ENCODE results near the gene SLC4A4.

The SLC4A4 gene

DNA sequence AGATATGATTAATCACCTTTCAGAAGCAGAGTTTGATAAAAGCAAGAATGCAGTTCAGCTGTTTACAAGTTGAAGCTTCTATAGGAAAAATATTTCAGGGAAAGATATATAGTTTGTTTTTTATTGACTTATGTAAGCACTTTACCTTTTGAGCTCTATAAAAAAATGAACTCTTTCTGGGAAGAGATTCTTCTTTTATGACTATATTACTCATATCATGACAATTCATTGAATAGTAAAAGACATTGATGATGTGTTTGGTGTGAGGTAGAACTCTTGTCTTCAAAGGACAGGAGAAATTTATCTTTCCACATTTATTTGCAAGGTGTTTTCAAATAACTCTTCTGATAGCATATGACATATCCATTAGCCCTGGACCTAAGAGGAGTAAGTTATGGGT lies 156.6 kb downstream of the SLC4A4 start:
- DNase-seq, result no peak
- no peaks in the 10 kb centered on the region for H3K36me3 Mint-ChIP-seq (ENCODE audit: low read depth)
- H3K9me3 Mint-ChIP-seq, result no peaks in the 10 kb centered on the region
- no peak overlapping the region for H3K27ac Mint-ChIP-seq
- no peak overlapping the region for H3K4me3 Mint-ChIP-seq
- H3K27me3 Mint-ChIP-seq, result no peaks in the 10 kb centered on the region
- H3K4me1 Mint-ChIP-seq (ENCODE audit: low read depth), result no peaks in the 10 kb centered on the region

DNA sequence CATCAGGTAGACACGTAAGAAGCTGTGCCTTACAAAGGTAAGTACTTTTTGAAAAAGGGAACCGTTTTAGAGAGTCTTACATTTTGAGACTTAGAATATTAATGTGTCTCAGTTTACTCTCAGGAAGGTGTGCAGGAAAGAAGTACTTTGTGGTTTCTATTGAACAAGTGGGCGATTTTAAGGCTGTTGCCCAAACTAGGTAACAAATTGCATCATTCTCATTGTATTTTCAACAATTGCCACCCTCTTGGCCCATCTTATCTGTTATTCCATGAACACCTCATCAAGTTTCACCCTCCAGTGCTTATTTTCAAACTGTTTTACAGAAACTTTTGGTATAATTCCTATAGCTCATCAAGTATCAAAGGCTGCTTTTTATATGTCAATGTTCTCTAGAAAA lies 158.3 kb downstream of the SLC4A4 start:
- H3K4me1 Mint-ChIP-seq (ENCODE audit: low read depth), result no peaks in the 10 kb centered on the region
- H3K9me3 Mint-ChIP-seq, result no peaks in the 10 kb centered on the region
- H3K27ac Mint-ChIP-seq, result no peak overlapping the region
- no peak for DNase-seq
- H3K4me3 Mint-ChIP-seq, result no peak overlapping the region
- H3K27me3 Mint-ChIP-seq, result no peaks in the 10 kb centered on the region
- no peaks in the 10 kb centered on the region for H3K36me3 Mint-ChIP-seq (ENCODE audit: low read depth)

GRCh38 chr4:71498002-71498401 lies 159.2 kb downstream of the SLC4A4 start:
- DNase-seq, result no peak
- H3K36me3 Mint-ChIP-seq (ENCODE audit: low read depth), result no peaks in the 10 kb centered on the region
- no peaks in the 10 kb centered on the region for H3K9me3 Mint-ChIP-seq
- H3K27me3 Mint-ChIP-seq, result no peaks in the 10 kb centered on the region
- no peak overlapping the region for H3K27ac Mint-ChIP-seq
- H3K4me3 Mint-ChIP-seq, result no peak overlapping the region
- H3K4me1 Mint-ChIP-seq (ENCODE audit: low read depth), result no peaks in the 10 kb centered on the region

DNA sequence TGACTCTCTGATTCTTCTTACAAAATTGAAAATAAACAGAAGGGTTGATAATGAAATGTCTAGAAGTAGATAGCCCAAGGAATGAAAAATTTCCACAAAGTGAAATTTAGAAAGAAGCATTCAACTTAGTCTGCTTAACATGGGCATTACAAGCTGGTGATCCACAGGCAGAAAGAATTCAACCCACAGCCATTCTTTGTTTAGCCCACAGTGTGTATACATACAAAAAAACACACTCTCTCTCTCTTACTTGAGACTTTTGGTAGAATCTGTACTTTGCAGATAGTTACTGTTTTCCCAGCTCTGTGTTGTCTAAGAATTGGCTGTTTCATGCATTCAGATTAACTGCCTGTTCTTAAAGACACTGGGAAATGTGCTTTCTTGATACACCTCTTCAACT lies 159.8 kb downstream of the SLC4A4 start:
- Mint-ChIP-seq H3K36me3 (ENCODE audit: low read depth) (no peaks in the 10 kb centered on the region), H3K4me3 (no peak overlapping the region), H3K27ac (no peak overlapping the region), H3K27me3 (no peaks in the 10 kb centered on the region), H3K4me1 (ENCODE audit: low read depth) (no peaks in the 10 kb centered on the region), H3K9me3 (no peaks in the 10 kb centered on the region)
- no peak for DNase-seq

DNA sequence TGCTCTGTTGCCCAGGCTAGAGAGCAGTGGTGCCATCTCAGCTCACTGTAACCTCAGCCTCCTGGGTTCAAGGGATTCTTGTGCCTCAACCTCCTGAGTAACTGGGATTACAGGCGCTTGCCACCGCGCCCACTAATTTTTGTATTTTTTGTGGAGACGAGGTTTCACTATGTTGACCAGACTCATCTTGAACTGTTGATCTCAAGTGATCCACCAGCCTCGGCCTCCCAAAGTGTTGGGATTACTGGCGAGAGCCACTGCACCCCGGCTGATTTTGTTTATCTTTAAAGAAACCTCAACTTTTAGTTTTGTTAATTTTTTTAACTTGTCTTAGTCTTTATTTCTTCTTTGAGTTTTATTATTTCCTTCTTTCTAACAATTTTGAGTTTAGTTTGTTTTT lies 163.2 kb downstream of the SLC4A4 start:
- H3K27me3 Mint-ChIP-seq, result peaks cover 8% of the 10 kb centered on the region
- no peak overlapping the region for H3K4me3 Mint-ChIP-seq
- H3K9me3 Mint-ChIP-seq, result peaks cover 1% of the 10 kb centered on the region
- H3K36me3 Mint-ChIP-seq (ENCODE audit: low read depth), result no peaks in the 10 kb centered on the region
- H3K27ac Mint-ChIP-seq, result no peak overlapping the region
- no peak for DNase-seq
- no peaks in the 10 kb centered on the region for H3K4me1 Mint-ChIP-seq (ENCODE audit: low read depth)

DNA sequence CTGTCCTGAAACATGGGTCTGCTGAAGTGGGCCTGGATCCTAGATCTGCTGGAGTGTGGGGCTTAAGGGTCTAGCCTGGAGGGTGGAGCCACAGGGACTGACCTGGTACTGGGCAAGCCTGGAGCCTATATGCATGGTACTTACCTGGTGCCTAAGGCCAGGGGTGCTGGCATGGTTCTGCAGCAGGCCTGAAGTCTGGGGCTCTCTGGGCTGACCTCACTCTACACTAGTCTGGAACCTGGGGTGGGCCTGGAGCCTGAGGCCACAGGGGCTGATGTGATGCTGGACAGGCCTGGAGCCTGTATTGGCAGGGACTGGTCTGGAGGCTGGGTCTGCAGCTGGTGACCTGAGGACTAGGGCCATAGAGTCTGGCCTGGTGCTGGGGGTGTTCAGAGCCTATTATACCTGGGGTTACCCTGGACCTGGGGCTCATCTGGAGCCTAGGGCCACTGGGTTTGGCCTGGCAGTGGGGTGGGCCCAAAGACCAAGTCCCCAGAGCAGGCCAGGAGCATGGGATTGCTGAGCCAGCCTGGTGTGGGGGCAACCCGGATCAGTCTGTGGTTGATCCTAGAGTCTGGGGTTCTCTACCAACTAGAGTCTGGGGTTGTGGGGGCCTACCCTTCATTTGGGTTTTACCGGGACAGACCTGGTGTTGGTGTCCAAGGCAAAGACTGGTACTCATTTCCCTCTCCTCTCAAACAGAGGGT lies 179.6 kb downstream of the SLC4A4 start:
- H3K4me1 Mint-ChIP-seq (ENCODE audit: low read depth), result no peaks in the 10 kb centered on the region
- no peaks in the 10 kb centered on the region for H3K36me3 Mint-ChIP-seq (ENCODE audit: low read depth)
- H3K9me3 Mint-ChIP-seq, result no peaks in the 10 kb centered on the region
- no peak for DNase-seq
- H3K27ac Mint-ChIP-seq, result no peak overlapping the region
- no peak overlapping the region for H3K4me3 Mint-ChIP-seq
- H3K27me3 Mint-ChIP-seq, result no peaks in the 10 kb centered on the region

- H3K27ac Mint-ChIP-seq, result no peak overlapping the region
- no peaks in the 10 kb centered on the region for H3K4me1 Mint-ChIP-seq (ENCODE audit: low read depth)
- no peaks in the 10 kb centered on the region for H3K9me3 Mint-ChIP-seq
- no peaks in the 10 kb centered on the region for H3K27me3 Mint-ChIP-seq
- no peak overlapping the region for H3K4me3 Mint-ChIP-seq
- no peak for DNase-seq
- H3K36me3 Mint-ChIP-seq (ENCODE audit: low read depth), result no peaks in the 10 kb centered on the region
These were observed 181.5 kb downstream of the SLC4A4 start for GRCh38 chr4:71520308-71520707.

DNA sequence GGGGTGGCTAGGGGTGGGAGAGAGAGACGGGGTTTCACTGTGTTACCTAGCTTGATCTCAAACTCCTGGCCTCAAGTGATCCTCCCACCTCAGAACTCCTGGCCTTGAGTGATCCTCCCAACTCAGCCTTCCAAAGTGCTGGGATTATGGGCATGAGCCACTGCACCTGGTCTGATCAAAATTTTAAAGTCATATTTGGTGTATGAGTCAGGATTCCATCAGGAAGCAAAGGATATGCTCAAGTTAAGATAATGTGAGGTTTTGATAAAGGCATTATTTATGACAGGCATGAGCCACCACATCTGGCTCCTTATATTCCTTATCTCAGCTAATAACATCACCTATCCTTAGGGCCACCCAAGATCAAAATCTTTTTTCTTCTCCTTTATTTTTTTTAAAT lies 182.0 kb downstream of the SLC4A4 start:
- Mint-ChIP-seq H3K36me3 (ENCODE audit: low read depth) (no peaks in the 10 kb centered on the region), H3K4me1 (ENCODE audit: low read depth) (no peaks in the 10 kb centered on the region), H3K9me3 (no peaks in the 10 kb centered on the region), H3K27me3 (no peaks in the 10 kb centered on the region), H3K4me3 (no peak overlapping the region), H3K27ac (no peak overlapping the region)
- DNase-seq, result no peak

DNA sequence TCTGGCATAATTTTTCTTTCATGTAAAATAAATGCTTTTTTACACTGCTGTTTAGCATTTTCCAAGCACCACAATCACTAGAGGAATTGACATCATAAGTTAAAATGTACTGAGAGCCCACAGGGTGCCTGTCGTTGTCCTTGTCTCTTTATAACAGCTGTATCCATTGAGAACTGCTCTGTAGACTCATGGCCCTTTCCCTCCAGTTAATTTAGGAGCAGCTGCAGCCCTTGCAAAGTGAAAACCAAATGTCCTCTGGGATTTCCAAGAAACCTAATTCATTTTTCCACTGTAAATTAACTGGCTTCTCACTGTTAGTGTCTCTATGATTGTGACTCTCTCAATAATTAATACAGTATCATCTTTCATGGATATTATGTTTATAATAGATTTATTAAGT lies 185.9 kb downstream of the SLC4A4 start:
- Mint-ChIP-seq H3K27me3 (no peaks in the 10 kb centered on the region), H3K4me1 (ENCODE audit: low read depth) (no peaks in the 10 kb centered on the region), H3K4me3 (no peak overlapping the region)

GRCh38 chr4:71526637-71527406 lies 188.0 kb downstream of the SLC4A4 start:
- no peaks in the 10 kb centered on the region for H3K9me3 Mint-ChIP-seq
- no peak overlapping the region for H3K4me3 Mint-ChIP-seq
- no peaks in the 10 kb centered on the region for H3K36me3 Mint-ChIP-seq (ENCODE audit: low read depth)
- no peak overlapping the region for H3K27ac Mint-ChIP-seq
- H3K27me3 Mint-ChIP-seq, result no peaks in the 10 kb centered on the region
- H3K4me1 Mint-ChIP-seq (ENCODE audit: low read depth), result no peaks in the 10 kb centered on the region
- DNase-seq, result no peak

More for the DNA sequence above, 185.9 kb downstream of the SLC4A4 start:
- DNase-seq, result no peak
- Mint-ChIP-seq H3K27ac (no peak overlapping the region), H3K9me3 (no peaks in the 10 kb centered on the region), H3K36me3 (ENCODE audit: low read depth) (no peaks in the 10 kb centered on the region)

DNA sequence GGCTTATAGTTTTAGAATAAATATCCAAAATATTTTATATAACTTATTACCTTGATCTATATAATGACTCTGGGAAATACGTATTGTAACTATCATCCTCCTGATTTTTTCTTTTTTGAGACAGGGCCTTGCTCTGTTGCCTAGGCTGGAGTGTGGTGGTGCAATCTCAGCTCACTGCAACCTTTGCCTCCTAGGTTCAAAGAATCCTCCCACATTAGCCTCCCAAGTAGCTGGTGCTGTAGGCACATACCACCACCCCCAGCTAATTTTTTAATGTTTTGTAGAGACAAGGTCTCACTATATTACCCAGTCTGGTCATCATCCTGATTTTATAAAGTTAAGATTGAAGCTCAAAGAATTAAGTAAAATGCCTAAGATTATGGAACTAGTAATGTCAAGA lies 193.6 kb downstream of the SLC4A4 start:
- Mint-ChIP-seq H3K4me3 (no peak overlapping the region), H3K27me3 (no peaks in the 10 kb centered on the region), H3K27ac (no peak overlapping the region), H3K9me3 (no peaks in the 10 kb centered on the region), H3K4me1 (ENCODE audit: low read depth) (no peaks in the 10 kb centered on the region), H3K36me3 (ENCODE audit: low read depth) (no peaks in the 10 kb centered on the region)
- no peak for DNase-seq

DNA sequence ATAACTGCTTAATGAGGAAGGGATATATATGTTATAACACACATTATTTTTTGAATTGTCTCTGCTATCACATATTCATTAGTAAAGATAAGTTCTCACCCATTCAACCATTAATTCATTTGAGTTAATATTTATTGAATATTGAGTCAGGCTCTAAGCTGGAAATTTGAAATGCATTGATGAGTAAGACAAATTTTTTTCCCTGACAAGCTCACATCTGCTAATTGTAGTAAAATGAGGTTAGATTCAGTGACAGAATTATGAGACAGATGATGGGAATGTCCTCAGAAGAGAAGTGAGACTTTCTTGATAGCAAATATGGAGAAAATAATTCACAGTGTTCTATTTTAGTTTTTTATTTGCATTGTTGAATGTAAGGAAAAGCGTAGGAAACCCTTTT lies 194.3 kb downstream of the SLC4A4 start:
- Mint-ChIP-seq H3K27ac (no peak overlapping the region), H3K4me3 (no peak overlapping the region), H3K9me3 (no peaks in the 10 kb centered on the region), H3K27me3 (no peaks in the 10 kb centered on the region), H3K36me3 (ENCODE audit: low read depth) (no peaks in the 10 kb centered on the region), H3K4me1 (ENCODE audit: low read depth) (no peaks in the 10 kb centered on the region)
- DNase-seq, result no peak

DNA sequence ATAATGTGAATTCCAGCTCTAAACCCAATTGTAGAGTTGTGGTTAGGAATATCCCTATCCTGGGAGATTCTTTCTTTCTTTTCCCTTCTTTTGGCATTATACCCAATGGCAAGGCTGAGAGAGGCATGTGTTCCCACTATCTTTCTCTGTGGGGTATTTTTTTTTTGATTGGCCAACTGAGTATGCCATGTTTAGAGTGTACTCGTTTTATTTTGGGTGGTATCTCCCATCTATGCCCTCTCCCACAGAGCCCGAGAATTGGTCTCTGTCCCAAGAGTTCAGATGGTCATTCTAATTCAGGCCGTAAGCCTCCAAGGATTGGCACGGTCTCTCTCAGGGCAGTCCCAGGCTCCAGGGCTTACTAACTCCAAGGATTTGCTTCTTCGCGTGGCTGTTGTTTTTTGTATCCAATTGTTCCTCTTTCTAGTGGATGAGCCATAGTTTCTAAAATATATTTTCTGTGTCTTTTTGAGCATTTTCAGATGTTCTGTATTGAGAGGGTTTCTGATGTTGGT lies 198.8 kb downstream of the SLC4A4 start:
- Mint-ChIP-seq H3K9me3 (no peaks in the 10 kb centered on the region), H3K4me1 (ENCODE audit: low read depth) (no peaks in the 10 kb centered on the region), H3K27me3 (no peaks in the 10 kb centered on the region), H3K36me3 (ENCODE audit: low read depth) (no peaks in the 10 kb centered on the region), H3K27ac (no peak overlapping the region), H3K4me3 (no peak overlapping the region)
- DNase-seq, result no peak

GRCh38 chr4:71538528-71538927 lies 199.7 kb downstream of the SLC4A4 start:
- Mint-ChIP-seq H3K36me3 (ENCODE audit: low read depth) (no peaks in the 10 kb centered on the region), H3K9me3 (no peaks in the 10 kb centered on the region), H3K27me3 (no peaks in the 10 kb centered on the region)

DNA sequence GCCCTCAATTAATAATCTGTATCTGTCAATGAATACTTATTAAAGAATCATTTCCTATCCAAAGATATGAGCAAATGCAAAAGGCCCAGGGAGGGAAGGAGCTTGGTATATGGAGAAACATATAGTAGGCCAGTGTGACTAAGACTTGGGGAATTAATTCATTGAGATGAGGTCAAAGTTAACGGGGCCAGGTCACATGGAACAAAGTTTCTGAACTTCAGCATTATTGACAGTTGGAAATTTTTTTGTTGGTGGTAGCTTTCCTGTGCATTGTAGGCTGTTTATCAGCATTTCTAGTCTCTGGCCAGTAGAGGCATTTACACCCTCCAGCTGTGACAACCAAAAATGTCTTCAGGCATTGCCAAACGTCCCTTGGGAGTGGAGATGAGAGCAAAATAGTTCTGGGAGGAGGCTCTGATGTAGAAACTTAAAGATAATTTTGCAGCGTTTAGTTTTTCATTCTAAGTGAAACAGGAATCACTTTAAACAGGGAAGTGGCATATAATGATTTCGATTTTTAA lies 202.0 kb downstream of the SLC4A4 start:
- H3K36me3 Mint-ChIP-seq (ENCODE audit: low read depth), result no peaks in the 10 kb centered on the region
- no peak overlapping the region for H3K4me3 Mint-ChIP-seq
- DNase-seq, result no peak
- no peaks in the 10 kb centered on the region for H3K9me3 Mint-ChIP-seq
- no peak overlapping the region for H3K27ac Mint-ChIP-seq
- H3K27me3 Mint-ChIP-seq, result no peaks in the 10 kb centered on the region
- no peaks in the 10 kb centered on the region for H3K4me1 Mint-ChIP-seq (ENCODE audit: low read depth)

More at GRCh38 chr4:71538528-71538927, 199.7 kb downstream of the SLC4A4 start:
- H3K4me1 Mint-ChIP-seq (ENCODE audit: low read depth), result no peaks in the 10 kb centered on the region
- H3K4me3 Mint-ChIP-seq, result no peak overlapping the region
- no peak for DNase-seq
- H3K27ac Mint-ChIP-seq, result no peak overlapping the region
